Neutrophil (primary cell): ENCODE measurements around the gene GNAI1.

Experiments used
- H3K27ac ChIP-seq: fragments of 200-600 bp; sonication (generic); 2 replicates; pipeline ENCODE4 v1.5.1; 2016; ENCODE audit warnings: mild to moderate bottlenecking, moderate library complexity
- H3K27me3 ChIP-seq: fragments of 200-600 bp; sonication (generic); 2 replicates; pipeline ENCODE4 v1.6.0; 2016; ENCODE audit warnings: mild to moderate bottlenecking
- H3K36me3 ChIP-seq: fragments of 200-600 bp; sonication (generic); 2 replicates; pipeline ENCODE4 v1.5.1; 2017
- H3K4me1 ChIP-seq, 2 experiments: fragments of 200-600 bp in 1 of 2; sonication (generic) in 1 of 2; 1 replicate in 1 of 2; 2 replicates in 1 of 2; pipeline versions ENCODE4 v1.5.1 to v1.6.1; 2013 to 2016; ENCODE audit warnings: low read depth in 1 of 2, low read length in 1 of 2, mild to moderate bottlenecking in 1 of 2, moderate library complexity in 1 of 2; ENCODE audit not compliant: control insufficient read depth in 1 of 2, insufficient read depth in 1 of 2
- H3K4me3 ChIP-seq, 2 experiments: fragments of 200-600 bp in 1 of 2; sonication (generic) in 1 of 2; 1 replicate in 1 of 2; 2 replicates in 1 of 2; pipeline ENCODE4 v1.5.1; 2013 to 2016; ENCODE audit warnings: low read depth in 1 of 2, low read length in 1 of 2, mild to moderate bottlenecking in 1 of 2, moderate library complexity in 1 of 2
- H3K9me3 ChIP-seq: fragments of 200-600 bp; sonication (generic); 2 replicates; pipeline ENCODE4 v1.5.1; 2016
- CTCF ChIP-seq: fragments of 200-600 bp; sonication (generic); IDR thresholded peaks from 2 replicates; pipeline ENCODE4 v1.5.1; 2016; ENCODE audit warnings: antibody characterized with exemption

GNAI1 gene

GRCh38 chr7:80249619-80250295, 115.1 kb downstream of the GNAI1 start:
- no peak overlapping the region for H3K27ac ChIP-seq

GRCh38 chr7:80253237-80253636, 118.6 kb downstream of the GNAI1 start:
- Histone ChIP-seq H3K4me3 (no peak overlapping the region), H3K4me1 (no peaks in the 10 kb centered on the region), H3K9me3 (no peaks in the 10 kb centered on the region), H3K27ac (no peak overlapping the region), H3K36me3 (no peaks in the 10 kb centered on the region), H3K27me3 (no peaks in the 10 kb centered on the region)
- TF ChIP-seq CTCF = no peak

More at GRCh38 chr7:80249619-80250295, 115.1 kb downstream of the GNAI1 start:
- Histone ChIP-seq H3K4me3 (no peak overlapping the region), H3K9me3 (no peaks in the 10 kb centered on the region), H3K36me3 (no peaks in the 10 kb centered on the region), H3K27me3 (no peaks in the 10 kb centered on the region), H3K4me1 (no peaks in the 10 kb centered on the region)
- TF ChIP-seq CTCF = no peak

- no peak for TF ChIP-seq CTCF
- Histone ChIP-seq H3K4me3 (no peak overlapping the region), H3K36me3 (no peaks in the 10 kb centered on the region), H3K27ac (no peak overlapping the region), H3K9me3 (no peaks in the 10 kb centered on the region), H3K27me3 (no peaks in the 10 kb centered on the region), H3K4me1 (no peaks in the 10 kb centered on the region)
Observed at GRCh38 chr7:80253653-80254052, 119.0 kb downstream of the GNAI1 start.

- Histone ChIP-seq H3K4me3 (no peak overlapping the region), H3K27ac (no peak overlapping the region), H3K27me3 (no peaks in the 10 kb centered on the region), H3K36me3 (no peaks in the 10 kb centered on the region), H3K4me1 (no peaks in the 10 kb centered on the region), H3K9me3 (no peaks in the 10 kb centered on the region)
- no peak for TF ChIP-seq CTCF
Observed at GRCh38 chr7:80255656-80256055, 121.0 kb downstream of the GNAI1 start.

GRCh38 chr7:80257756-80258155, 123.1 kb downstream of the GNAI1 start:
- Histone ChIP-seq H3K4me1 (no peaks in the 10 kb centered on the region), H3K27me3 (no peaks in the 10 kb centered on the region), H3K4me3 (no peak overlapping the region), H3K36me3 (no peaks in the 10 kb centered on the region), H3K9me3 (no peaks in the 10 kb centered on the region), H3K27ac (no peak overlapping the region)
- TF ChIP-seq CTCF = no peak

- H3K9me3 ChIP-seq = no peaks in the 10 kb centered on the region
- H3K27me3 ChIP-seq = no peaks in the 10 kb centered on the region
- TF ChIP-seq CTCF = no peak
- no peak overlapping the region for H3K27ac ChIP-seq
- H3K36me3 ChIP-seq = no peaks in the 10 kb centered on the region
- no peak overlapping the region for H3K4me3 ChIP-seq
- H3K4me1 ChIP-seq = no peaks in the 10 kb centered on the region
Observed at GRCh38 chr7:80260606-80261005, 126.0 kb downstream of the GNAI1 start.
